Activated naive CD4-positive, alpha-beta T cell treated with anti-CD3 and anti-CD28 coated beads, Interleukin-2, amount 50 U/mL, for 72 hours (primary cell): ENCODE results near the gene NDEL1. TPM values are rescaled to one million over a fixed set of nuclear protein-coding genes. Genes with fewer than 3 reads are reported as not detected.

Source experiments
- ATAC-seq, 2 donors: fragments of 150-1000 bp; cut with Tn5 transposase; 2 replicates each; pipeline ENCODE4 v1.10.0; 2021; ENCODE audit warnings: mild to moderate bottlenecking in 2 of 2, moderate library complexity in 2 of 2
- DNase-seq, 2 donors: peaks; one replicate each; pipeline ENCODE4 v3.0.0; 2021 to 2022; ENCODE audit warnings: low spot score in 2 of 2
- H3K27ac Mint-ChIP-seq, 2 donors: one replicate each; pipeline ENCODE4 v1.8.0; 2022; ENCODE audit warnings: mild to moderate bottlenecking in 2 of 2, mixed read lengths in 2 of 2
- H3K36me3 Mint-ChIP-seq, 2 donors: one replicate each; pipeline ENCODE4 v1.8.0; 2022; ENCODE audit warnings: mixed read lengths in 2 of 2
- H3K9me3 Mint-ChIP-seq, 2 donors: one replicate each; pipeline ENCODE4 v1.8.0; 2022; ENCODE audit warnings: mixed read lengths in 2 of 2
- total RNA-seq, 2 donors: library from RNA; stranded (reverse); gene quantifications; one replicate each; pipeline ENCODE4 v1.2.3, GENCODE V29; 2022

The NDEL1 gene
- total RNA-seq, 2 donors from 2014 or later = 68.1 to 72.4 TPM

GRCh38 chr17:8439681-8440080 is 4.0 kb downstream of the NDEL1 start:
- ATAC-seq (no peak), DNase-seq (no peak)
- no peaks in the 10 kb centered on the region for H3K9me3 Mint-ChIP-seq
- peak overlapping the region in 1 of 2 donors; percentile 39 for H3K27ac Mint-ChIP-seq
- H3K36me3 Mint-ChIP-seq = peaks cover 12 to 22% of the 10 kb centered on the region in 2 donors

GRCh38 chr17:8441690-8442089 is 6.0 kb downstream of the NDEL1 start:
- DNase-seq = no peak
- no peaks in the 10 kb centered on the region for H3K9me3 Mint-ChIP-seq
- peak overlapping the region in 1 of 2 donors; percentile 24 for H3K27ac Mint-ChIP-seq
- H3K36me3 Mint-ChIP-seq = peaks cover 7 to 17% of the 10 kb centered on the region in 2 donors
- ATAC-seq = peak; percentile 20 to 40

- peaks cover 5 to 14% of the 10 kb centered on the region in 2 donors for H3K36me3 Mint-ChIP-seq
- no peak for ATAC-seq
- H3K27ac Mint-ChIP-seq = no peak overlapping the region
- H3K9me3 Mint-ChIP-seq = no peaks in the 10 kb centered on the region
- DNase-seq = no peak
Observed at GRCh38 chr17:8442310-8442709, 6.6 kb downstream of the NDEL1 start.

GRCh38 chr17:8443756-8444155 is 8.1 kb downstream of the NDEL1 start:
- no peaks in the 10 kb centered on the region for H3K9me3 Mint-ChIP-seq
- ATAC-seq (no peak), DNase-seq (no peak)
- H3K36me3 Mint-ChIP-seq = peaks cover 5 to 14% of the 10 kb centered on the region in 2 donors
- H3K27ac Mint-ChIP-seq = no peak overlapping the region

GRCh38 chr17:8444494-8444893 is 8.8 kb downstream of the NDEL1 start:
- H3K36me3 Mint-ChIP-seq = peaks cover 5 to 17% of the 10 kb centered on the region in 2 donors
- no peak overlapping the region for H3K27ac Mint-ChIP-seq
- ATAC-seq (no peak), DNase-seq (no peak)
- H3K9me3 Mint-ChIP-seq = no peaks in the 10 kb centered on the region

- no peaks in the 10 kb centered on the region for H3K9me3 Mint-ChIP-seq
- DNase-seq = no peak
- H3K36me3 Mint-ChIP-seq = peaks cover 5 to 13% of the 10 kb centered on the region in 2 donors
- no peak for ATAC-seq
- H3K27ac Mint-ChIP-seq = no peak overlapping the region
Observed at GRCh38 chr17:8445536-8445935, 9.9 kb downstream of the NDEL1 start.

GRCh38 chr17:8447799-8448198 is 12.1 kb downstream of the NDEL1 start:
- Mint-ChIP-seq H3K36me3 (peaks cover 5 to 13% of the 10 kb centered on the region in 2 donors), H3K27ac (peak overlapping the region in 1 of 2 donors; percentile 61), H3K9me3 (no peaks in the 10 kb centered on the region)
- no peak for DNase-seq
- no peak for ATAC-seq

GRCh38 chr17:8448310-8448709 is 12.6 kb downstream of the NDEL1 start:
- no peak overlapping the region for H3K27ac Mint-ChIP-seq
- H3K9me3 Mint-ChIP-seq = no peaks in the 10 kb centered on the region
- H3K36me3 Mint-ChIP-seq = peaks cover 5 to 13% of the 10 kb centered on the region in 2 donors
- ATAC-seq = no peak
- DNase-seq = no peak

GRCh38 chr17:8451933-8452614 is 16.4 kb downstream of the NDEL1 start:
- no peak overlapping the region for H3K27ac Mint-ChIP-seq
- no peak for DNase-seq
- no peak for ATAC-seq
- H3K9me3 Mint-ChIP-seq = no peaks in the 10 kb centered on the region
- H3K36me3 Mint-ChIP-seq = peaks cover 10 to 18% of the 10 kb centered on the region in 2 donors

- ATAC-seq (no peak), DNase-seq (no peak)
- no peaks in the 10 kb centered on the region for H3K9me3 Mint-ChIP-seq
- no peak overlapping the region for H3K27ac Mint-ChIP-seq
- peaks cover 18 to 19% of the 10 kb centered on the region in 2 donors for H3K36me3 Mint-ChIP-seq
Observed at GRCh38 chr17:8453326-8453725, 17.6 kb downstream of the NDEL1 start.

- Mint-ChIP-seq H3K27ac (peak overlapping the region; percentile 50 to 58), H3K36me3 (peaks cover 11 to 20% of the 10 kb centered on the region in 2 donors), H3K9me3 (no peaks in the 10 kb centered on the region)
- no peak for ATAC-seq
- DNase-seq = no peak
Observed at GRCh38 chr17:8455665-8456209, 20.1 kb downstream of the NDEL1 start.

- Mint-ChIP-seq H3K9me3 (no peaks in the 10 kb centered on the region), H3K27ac (peak overlapping the region in 1 of 2 donors; percentile 77), H3K36me3 (peaks cover 11 to 20% of the 10 kb centered on the region in 2 donors)
- ATAC-seq = peak; percentile 28 to 74
- no peak for DNase-seq
Observed at GRCh38 chr17:8458128-8458527, 22.4 kb downstream of the NDEL1 start.

GRCh38 chr17:8459107-8459506 is 23.4 kb downstream of the NDEL1 start:
- no peak for ATAC-seq
- H3K36me3 Mint-ChIP-seq = peaks cover 11 to 20% of the 10 kb centered on the region in 2 donors

GRCh38 chr17:8459831-8460230 is 24.1 kb downstream of the NDEL1 start:
- Mint-ChIP-seq H3K9me3 (no peaks in the 10 kb centered on the region), H3K36me3 (peaks cover 11 to 20% of the 10 kb centered on the region in 2 donors), H3K27ac (no peak overlapping the region)
- no peak for ATAC-seq
- DNase-seq = no peak

More at GRCh38 chr17:8459107-8459506, 23.4 kb downstream of the NDEL1 start:
- DNase-seq = no peak
- Mint-ChIP-seq H3K27ac (no peak overlapping the region), H3K9me3 (no peaks in the 10 kb centered on the region)

GRCh38 chr17:8462564-8462963 is 26.9 kb downstream of the NDEL1 start:
- H3K27ac Mint-ChIP-seq = peak overlapping the region in 1 of 2 donors; percentile 61
- H3K36me3 Mint-ChIP-seq = peaks cover 0 to 5% of the 10 kb centered on the region in 2 donors
- H3K9me3 Mint-ChIP-seq = no peaks in the 10 kb centered on the region
- no peak for DNase-seq
- ATAC-seq = no peak

GRCh38 chr17:8463099-8463498 is 27.4 kb downstream of the NDEL1 start:
- ATAC-seq (no peak), DNase-seq (no peak)
- peaks cover 0 to 3% of the 10 kb centered on the region in 2 donors for H3K36me3 Mint-ChIP-seq

GRCh38 chr17:8464941-8465340 is 29.3 kb downstream of the NDEL1 start:
- no peak for DNase-seq
- peak overlapping the region; percentile 32 to 45 for H3K27ac Mint-ChIP-seq
- no peaks in the 10 kb centered on the region for H3K9me3 Mint-ChIP-seq
- ATAC-seq = no peak
- H3K36me3 Mint-ChIP-seq = no peaks in the 10 kb centered on the region

More at GRCh38 chr17:8463099-8463498, 27.4 kb downstream of the NDEL1 start:
- H3K9me3 Mint-ChIP-seq = no peaks in the 10 kb centered on the region
- H3K27ac Mint-ChIP-seq = peak overlapping the region in 1 of 2 donors; percentile 61

- Mint-ChIP-seq H3K9me3 (no peaks in the 10 kb centered on the region), H3K36me3 (no peaks in the 10 kb centered on the region)
Observed at GRCh38 chr17:8465356-8465755, 29.7 kb downstream of the NDEL1 start.

More at GRCh38 chr17:8465356-8465755, 29.7 kb downstream of the NDEL1 start:
- peak overlapping the region; percentile 32 to 45 for H3K27ac Mint-ChIP-seq
- DNase-seq (no peak), ATAC-seq (no peak)
